HG02970 (cell line): ENCODE results near the gene ACACA.

Experiments used
- ATAC-seq: cut with Tn5 transposase; IDR thresholded peaks from one replicate; pipeline ENCODE4 v1.9.1; 2021; ENCODE audit warnings: mild to moderate bottlenecking, moderate library complexity, moderate number of reproducible peaks; ENCODE audit not compliant: unreplicated experiment, low FRiP score

Gene ACACA

DNA sequence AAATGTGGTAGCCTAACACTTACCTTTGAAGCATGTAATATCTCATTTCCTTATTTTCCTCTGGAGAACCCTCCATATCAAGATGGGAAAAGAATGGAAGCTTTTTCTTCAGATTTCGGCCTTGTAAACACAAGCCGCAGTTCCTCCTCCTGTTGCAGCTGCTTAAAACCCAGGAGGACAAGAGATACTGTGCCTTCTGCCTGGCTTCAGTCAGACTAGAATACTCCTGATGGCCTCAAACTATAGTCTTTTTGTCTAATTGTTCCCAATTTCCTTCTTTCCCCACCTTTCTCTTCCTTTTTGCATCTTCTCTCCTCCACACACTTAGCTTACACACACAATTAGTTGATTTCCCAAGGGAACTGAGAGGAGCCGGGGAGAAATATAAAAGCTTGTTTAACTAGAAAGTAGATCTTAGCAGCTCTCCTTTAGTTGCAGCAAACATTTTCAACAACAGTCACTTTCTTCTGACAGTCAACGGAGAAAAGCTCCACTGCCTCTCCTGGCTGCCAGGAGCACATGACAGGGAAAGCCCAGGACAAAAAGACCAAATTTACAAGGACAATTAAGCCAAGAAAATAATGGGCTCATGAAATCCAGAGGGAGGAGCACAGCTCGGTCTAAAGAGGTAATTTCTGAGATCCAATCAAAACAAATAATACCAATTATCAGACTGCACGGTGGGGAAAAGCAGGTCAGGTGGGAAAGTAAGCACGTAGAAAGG is 107.2 kb downstream of the ACACA start:
- ATAC-seq: no peak

GRCh38 chr17:37295888-37296287 is 110.7 kb downstream of the ACACA start:
- no peak for ATAC-seq

- ATAC-seq: no peak
Measured at GRCh38 chr17:37294888-37295287, 111.7 kb downstream of the ACACA start.

GRCh38 chr17:37293770-37294169 is 112.9 kb downstream of the ACACA start:
- ATAC-seq: no peak

- ATAC-seq: no peak
Measured at GRCh38 chr17:37292429-37293139, 114.1 kb downstream of the ACACA start.

- no peak for ATAC-seq
Measured at GRCh38 chr17:37291351-37291750, 115.3 kb downstream of the ACACA start.

GRCh38 chr17:37286430-37286829 is 120.2 kb downstream of the ACACA start:
- no peak for ATAC-seq

DNA sequence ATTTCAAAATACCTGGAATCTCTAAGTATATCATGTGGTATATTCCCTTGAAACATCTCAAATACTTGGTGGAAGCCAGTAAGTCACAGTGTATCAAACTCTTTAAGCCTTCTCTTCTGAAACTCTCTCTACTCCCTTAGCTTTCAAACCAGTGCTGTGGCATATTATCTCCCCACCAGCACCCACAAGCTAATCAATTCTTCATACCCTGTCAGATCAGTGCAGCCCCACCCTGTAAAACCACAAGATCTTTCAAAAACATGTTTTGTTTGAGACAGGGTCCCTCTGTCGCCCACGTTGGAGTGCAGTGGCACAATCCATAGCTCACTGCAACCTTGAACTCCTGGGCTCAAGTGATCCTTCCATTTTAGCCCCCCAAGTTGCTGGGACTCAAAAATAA is 122.4 kb downstream of the ACACA start:
- ATAC-seq: no peak

GRCh38 chr17:37283414-37283961 is 123.1 kb downstream of the ACACA start:
- ATAC-seq: no peak

DNA sequence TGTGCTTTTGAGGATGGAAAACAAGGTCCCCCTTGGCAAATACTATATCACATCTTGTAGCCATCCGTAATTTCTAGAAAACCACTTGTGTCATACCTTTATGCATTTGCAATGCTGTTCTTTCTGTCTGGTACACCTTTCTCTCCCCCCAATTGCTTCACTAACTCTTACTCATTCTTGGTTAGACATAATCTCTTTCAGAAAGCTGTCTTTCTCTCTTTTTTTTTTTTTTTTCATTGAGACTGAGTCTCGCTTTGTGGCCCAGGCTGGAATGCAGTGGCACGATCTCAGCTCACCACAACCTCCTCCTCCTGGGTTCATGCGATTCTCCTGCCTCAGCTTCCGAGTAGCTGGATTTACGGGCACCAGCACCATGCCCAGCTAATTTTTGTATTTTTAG is 125.8 kb downstream of the ACACA start:
- no peak for ATAC-seq

- no peak for ATAC-seq
Measured at GRCh38 chr17:37278247-37278894, 128.3 kb downstream of the ACACA start.

GRCh38 chr17:37276475-37276874 is 130.2 kb downstream of the ACACA start:
- ATAC-seq: no peak

- ATAC-seq: no peak
Measured at GRCh38 chr17:37274461-37274860, 132.2 kb downstream of the ACACA start.

DNA sequence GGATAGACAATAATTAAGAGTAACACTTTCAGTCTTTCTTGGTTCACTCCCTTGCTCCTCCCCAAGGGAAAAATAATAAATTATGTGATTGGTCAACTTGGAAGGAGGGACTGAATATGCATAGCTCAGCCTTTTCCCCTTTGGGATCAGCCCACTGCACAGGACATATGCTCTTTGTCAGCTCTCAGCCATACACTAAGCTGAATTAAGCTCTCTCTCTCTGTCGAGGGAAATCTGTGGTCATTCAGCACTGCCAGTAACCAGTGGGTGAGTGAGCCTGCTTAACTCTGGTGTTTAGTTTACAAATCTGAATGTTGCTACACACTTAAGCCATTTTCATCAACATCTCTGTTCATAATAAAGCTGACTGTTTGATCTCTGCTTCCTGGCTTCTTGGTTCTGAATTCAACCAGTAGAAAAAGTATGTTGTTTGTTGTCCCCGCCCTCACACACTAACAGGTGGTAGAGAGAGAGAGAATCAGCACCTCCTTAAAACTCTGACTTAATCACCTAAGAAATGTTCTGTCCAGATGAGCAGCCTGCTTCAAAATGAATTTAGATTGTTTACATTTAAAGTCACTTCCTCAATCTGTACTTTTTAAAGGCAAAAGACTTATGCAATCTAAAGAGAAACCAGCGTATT is 133.1 kb downstream of the ACACA start:
- no peak for ATAC-seq

GRCh38 chr17:37265446-37266173 is 141.0 kb downstream of the ACACA start:
- ATAC-seq: no peak

GRCh38 chr17:37261286-37261685 is 145.3 kb downstream of the ACACA start:
- no peak for ATAC-seq

DNA sequence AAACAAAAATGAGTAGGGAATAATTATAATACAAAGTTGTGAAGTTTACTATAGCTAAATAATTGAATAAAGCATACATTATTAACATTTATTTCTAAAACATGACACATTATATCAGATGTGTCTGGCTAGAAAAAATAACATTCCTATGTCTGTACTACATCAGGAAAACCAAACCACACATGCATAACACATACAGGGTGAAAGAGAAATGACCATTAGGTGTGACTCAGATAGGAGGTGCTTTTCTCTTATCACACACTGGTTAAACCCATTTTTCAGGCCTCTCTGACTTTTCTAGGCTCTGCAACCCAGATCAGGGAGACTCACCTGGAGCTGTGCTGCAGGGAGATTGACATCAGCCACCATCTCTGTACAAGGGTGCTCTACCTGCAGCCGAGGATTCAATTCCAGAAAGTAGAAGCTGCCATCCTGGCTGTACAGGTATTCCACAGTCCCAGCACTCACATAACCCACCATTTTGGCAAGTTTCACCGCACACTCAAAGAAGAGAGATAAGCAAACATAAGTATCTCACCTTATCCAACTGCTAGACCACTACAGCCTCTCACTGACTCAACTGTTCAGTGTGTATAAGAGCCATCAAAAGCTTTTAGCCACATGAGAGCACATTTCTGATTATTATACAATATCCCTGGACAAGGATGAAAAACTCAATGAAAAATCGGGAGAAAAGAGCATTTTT is 147.5 kb downstream of the ACACA start:
- no peak for ATAC-seq

DNA sequence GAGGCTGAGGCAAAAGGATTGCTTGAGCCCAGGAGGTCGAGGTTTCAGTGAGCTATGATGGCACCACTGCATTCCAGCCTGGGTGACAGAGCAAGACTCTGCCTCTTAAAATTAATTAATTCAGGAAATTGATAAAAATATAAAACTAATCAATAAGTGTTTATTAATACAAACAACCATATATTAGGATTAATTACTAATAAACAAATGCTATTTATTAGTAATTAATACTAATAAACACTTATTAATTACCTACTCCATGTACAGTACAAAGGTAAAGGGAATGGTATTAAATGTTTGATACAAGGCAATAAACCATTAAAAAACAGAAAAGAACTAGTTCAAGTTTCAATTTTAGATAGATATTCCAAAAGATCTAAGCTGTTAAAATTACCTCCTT is 150.0 kb downstream of the ACACA start:
- no peak for ATAC-seq

DNA sequence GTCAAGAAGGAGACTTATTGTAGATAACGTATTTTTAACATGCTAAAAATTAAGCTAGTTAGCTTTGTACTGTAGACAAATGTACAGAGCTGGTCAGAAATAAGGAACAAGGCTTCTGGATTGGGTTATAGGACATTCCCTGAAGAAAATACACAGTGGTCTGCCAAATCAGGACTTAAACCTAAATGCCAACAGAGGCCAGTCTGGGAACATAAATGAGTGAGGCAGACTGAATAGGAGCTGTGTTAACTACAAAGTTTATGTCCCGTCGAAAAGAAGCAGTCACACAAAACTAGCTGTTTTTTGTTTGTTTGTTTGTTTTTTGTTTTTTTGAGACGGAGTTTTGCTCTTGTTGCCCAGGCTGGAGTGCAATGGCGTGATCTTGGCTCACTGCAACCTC is 151.2 kb downstream of the ACACA start:
- ATAC-seq: no peak

DNA sequence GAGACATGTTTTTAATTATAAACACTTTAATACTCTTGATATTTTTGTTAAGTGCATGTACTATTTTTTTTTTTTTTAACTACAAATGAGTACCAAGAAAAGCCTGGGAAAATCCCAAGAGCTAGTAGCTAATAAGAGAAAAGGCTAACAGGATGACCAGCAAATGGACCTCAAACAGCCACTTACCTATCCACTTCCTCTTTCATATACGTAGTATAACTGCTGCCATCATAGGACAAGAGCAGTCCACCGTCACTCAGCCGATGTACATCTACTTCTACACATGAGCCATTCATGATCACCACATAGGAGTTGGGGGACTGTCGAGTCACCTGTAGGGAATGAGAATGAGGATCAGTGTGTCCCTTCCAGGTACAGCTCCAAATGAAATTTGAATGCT is 158.8 kb downstream of the ACACA start:
- no peak for ATAC-seq
